ENCODE results near the gene STPG3. TPM values are rescaled to one million over a fixed set of nuclear protein-coding genes. Genes with fewer than 3 reads are reported as not detected.

Gene STPG3
- total and polyA plus RNA-seq, 2 of the 13 experiments (the other 11 are each of a cell fraction or from before 2014, with no cell fraction given), result not detected

DNA sequence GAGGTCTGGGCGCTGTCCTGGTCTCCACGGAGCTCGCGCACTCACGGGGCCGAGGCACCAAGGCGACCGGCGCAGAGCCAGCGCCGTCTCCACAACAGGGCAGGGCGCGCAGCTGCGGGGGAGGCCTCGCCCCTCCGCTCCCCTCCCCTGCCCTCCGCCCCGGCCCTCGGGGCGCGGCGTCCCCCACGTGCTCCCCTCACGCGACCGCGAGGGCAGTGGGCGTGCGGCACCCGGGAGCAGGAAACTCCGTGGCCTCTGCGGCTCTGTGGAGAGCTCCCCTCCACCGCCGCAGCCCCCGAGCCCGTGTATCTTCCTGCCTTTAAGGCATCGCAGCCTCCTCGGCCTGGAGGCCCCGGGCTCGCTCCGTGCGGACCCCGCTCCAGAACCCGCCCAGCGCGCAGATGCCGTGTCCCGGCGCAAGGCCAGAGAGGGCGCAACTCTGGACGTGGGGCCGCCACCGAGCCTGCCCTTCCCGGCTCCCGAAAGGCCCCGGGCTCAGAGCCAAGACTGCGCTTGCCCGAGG, 10.7 kb upstream of the STPG3 start (continued):
- TF ChIP-seq SCMH1 (CRISPR knock-in tag; IDR thresholded peaks at IDR 0.05; ENCODE audit: borderline replicate concordance), result no peak
- no peak for TF ChIP-seq FOSL2 (CRISPR knock-in tag; IDR thresholded peaks at IDR 0.05)
- no peak for TF ChIP-seq SRF (IDR thresholded peaks at IDR 0.05; ENCODE audit: low read depth, low read length)
- no peak for TF ChIP-seq SMAD1 (CRISPR knock-in tag; IDR thresholded peaks at IDR 0.05; ENCODE audit: borderline replicate concordance, low read depth)
- TF ChIP-seq ZNF746 (CRISPR knock-in tag; IDR thresholded peaks at IDR 0.05), result peak; percentile 89
- peak; percentile 40; the same call in 1 of the 2 replicates for TF ChIP-seq HDAC2 (CRISPR knock-in tag; IDR thresholded peaks at IDR 0.05)
- peak; percentile 69; the same call in 1 of the 2 replicates for TF ChIP-seq ZNF431 (CRISPR knock-in tag; IDR thresholded peaks at IDR 0.05; ENCODE audit: borderline replicate concordance, low read depth)
- TF ChIP-seq, protein P1, sequence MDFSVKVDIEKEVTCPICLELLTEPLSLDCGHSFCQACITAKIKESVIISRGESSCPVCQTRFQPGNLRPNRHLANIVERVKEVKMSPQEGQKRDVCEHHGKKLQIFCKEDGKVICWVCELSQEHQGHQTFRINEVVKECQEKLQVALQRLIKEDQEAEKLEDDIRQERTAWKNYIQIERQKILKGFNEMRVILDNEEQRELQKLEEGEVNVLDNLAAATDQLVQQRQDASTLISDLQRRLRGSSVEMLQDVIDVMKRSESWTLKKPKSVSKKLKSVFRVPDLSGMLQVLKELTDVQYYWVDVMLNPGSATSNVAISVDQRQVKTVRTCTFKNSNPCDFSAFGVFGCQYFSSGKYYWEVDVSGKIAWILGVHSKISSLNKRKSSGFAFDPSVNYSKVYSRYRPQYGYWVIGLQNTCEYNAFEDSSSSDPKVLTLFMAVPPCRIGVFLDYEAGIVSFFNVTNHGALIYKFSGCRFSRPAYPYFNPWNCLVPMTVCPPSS (IDR thresholded peaks at IDR 0.05), result no peak
- TF ChIP-seq NFRKB (IDR thresholded peaks at IDR 0.05), result no peak
- no peak for TF ChIP-seq ZNF367 (CRISPR knock-in tag; IDR thresholded peaks at IDR 0.05; ENCODE audit: borderline replicate concordance)
- TF ChIP-seq, protein P2, sequence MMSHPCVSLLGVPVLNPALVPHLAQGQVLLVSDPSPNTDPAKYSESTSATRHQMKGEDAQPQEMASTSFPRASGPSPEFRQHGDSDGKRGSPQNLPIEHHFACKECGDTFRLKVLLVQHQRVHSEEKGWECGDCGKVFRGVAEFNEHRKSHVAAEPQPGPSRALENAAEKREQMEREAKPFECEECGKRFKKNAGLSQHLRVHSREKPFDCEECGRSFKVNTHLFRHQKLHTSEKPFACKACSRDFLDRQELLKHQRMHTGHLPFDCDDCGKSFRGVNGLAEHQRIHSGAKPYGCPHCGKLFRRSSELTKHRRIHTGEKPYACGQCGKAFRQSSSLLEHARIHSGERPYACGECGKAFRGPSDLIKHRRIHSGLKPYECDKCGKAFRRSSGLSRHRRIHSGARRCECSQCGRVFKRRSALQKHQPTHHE (CRISPR knock-in tag; IDR thresholded peaks at IDR 0.05; ENCODE audit: borderline replicate concordance), result peak; percentile 80; the same call in 1 of the 2 replicates
- no peak for TF ChIP-seq ZNF713 (CRISPR knock-in tag; IDR thresholded peaks at IDR 0.05)
- TF ChIP-seq CBX5 (CRISPR knock-in tag; IDR thresholded peaks at IDR 0.05; ENCODE audit: borderline replicate concordance), result no peak
- no peak for TF ChIP-seq ZNF562 (CRISPR knock-in tag; IDR thresholded peaks at IDR 0.05; ENCODE audit: borderline replicate concordance)
- peak; percentile 68 for TF ChIP-seq ZNF607 (CRISPR knock-in tag; IDR thresholded peaks at IDR 0.05; ENCODE audit: borderline replicate concordance)
- TF ChIP-seq KDM5A (IDR thresholded peaks at IDR 0.05; ENCODE audit: borderline replicate concordance, low read length), result 0 out of 2 replicates have a peak, but pooled peaks have one; percentile 36
- TF ChIP-seq, protein P3, sequence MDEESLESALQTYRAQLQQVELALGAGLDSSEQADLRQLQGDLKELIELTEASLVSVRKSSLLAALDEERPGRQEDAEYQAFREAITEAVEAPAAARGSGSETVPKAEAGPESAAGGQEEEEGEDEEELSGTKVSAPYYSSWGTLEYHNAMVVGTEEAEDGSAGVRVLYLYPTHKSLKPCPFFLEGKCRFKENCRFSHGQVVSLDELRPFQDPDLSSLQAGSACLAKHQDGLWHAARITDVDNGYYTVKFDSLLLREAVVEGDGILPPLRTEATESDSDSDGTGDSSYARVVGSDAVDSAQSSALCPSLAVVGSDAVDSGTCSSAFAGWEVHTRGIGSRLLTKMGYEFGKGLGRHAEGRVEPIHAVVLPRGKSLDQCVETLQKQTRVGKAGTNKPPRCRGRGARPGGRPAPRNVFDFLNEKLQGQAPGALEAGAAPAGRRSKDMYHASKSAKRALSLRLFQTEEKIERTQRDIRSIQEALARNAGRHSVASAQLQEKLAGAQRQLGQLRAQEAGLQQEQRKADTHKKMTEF (CRISPR knock-in tag; IDR thresholded peaks at IDR 0.05), result peak; percentile 79; the same call in 1 of the 2 replicates
- no peak for TF ChIP-seq ZFP37 (CRISPR knock-in tag; IDR thresholded peaks at IDR 0.05; ENCODE audit: borderline replicate concordance)
- TF ChIP-seq CHD2 (IDR thresholded peaks at IDR 0.05; ENCODE audit: low read depth, low read length), result no peak
- TF ChIP-seq ZNF256 (CRISPR knock-in tag; conservative IDR thresholded peaks at IDR 0.05), result 0 out of 2 replicates have a peak, but pooled peaks have one; percentile 24
- peak; percentile 57; the same call in 1 of the 2 replicates for TF ChIP-seq ZNF263 (CRISPR knock-in tag; IDR thresholded peaks at IDR 0.05)
- TF ChIP-seq ZNF44 (CRISPR knock-in tag; IDR thresholded peaks at IDR 0.05), result peak; percentile 70; the same call in 1 of the 2 replicates
- TF ChIP-seq RXRA (CRISPR knock-in tag; IDR thresholded peaks at IDR 0.05), result peak; percentile 63; the same call in 1 of the 2 replicates
- TF ChIP-seq, protein P4, sequence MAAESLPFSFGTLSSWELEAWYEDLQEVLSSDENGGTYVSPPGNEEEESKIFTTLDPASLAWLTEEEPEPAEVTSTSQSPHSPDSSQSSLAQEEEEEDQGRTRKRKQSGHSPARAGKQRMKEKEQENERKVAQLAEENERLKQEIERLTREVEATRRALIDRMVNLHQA (CRISPR knock-in tag; IDR thresholded peaks at IDR 0.05), result no peak
- TF ChIP-seq ZBTB42 (CRISPR knock-in tag; IDR thresholded peaks at IDR 0.05), result no peak
- TF ChIP-seq, protein P5, sequence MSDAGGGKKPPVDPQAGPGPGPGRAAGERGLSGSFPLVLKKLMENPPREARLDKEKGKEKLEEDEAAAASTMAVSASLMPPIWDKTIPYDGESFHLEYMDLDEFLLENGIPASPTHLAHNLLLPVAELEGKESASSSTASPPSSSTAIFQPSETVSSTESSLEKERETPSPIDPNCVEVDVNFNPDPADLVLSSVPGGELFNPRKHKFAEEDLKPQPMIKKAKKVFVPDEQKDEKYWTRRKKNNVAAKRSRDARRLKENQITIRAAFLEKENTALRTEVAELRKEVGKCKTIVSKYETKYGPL (CRISPR knock-in tag; IDR thresholded peaks at IDR 0.05), result no peak
- TF ChIP-seq ZNF124 (CRISPR knock-in tag; IDR thresholded peaks at IDR 0.05), result 0 out of 2 replicates have a peak, but pooled peaks have one; percentile 46
- peak; percentile 28; the same call in 1 of the 2 replicates for TF ChIP-seq ZNF441 (CRISPR knock-in tag; IDR thresholded peaks at IDR 0.05; ENCODE audit: borderline replicate concordance)

Measured in HepG2 (cell line).